Erythroblast (primary cell): ENCODE data around the gene WNT3A.

Experiments
- GATA1 ChIP-seq: IDR thresholded peaks from 2 replicates; pipeline ENCODE4 v1.6.1; 2011; ENCODE audit warnings: low read depth, mild to moderate bottlenecking, control low read depth, low read length, moderate library complexity
- POLR2A ChIP-seq: IDR thresholded peaks from 2 replicates; pipeline ENCODE4 v1.6.1; 2011; ENCODE audit warnings: mild to moderate bottlenecking, low read length

DNA sequence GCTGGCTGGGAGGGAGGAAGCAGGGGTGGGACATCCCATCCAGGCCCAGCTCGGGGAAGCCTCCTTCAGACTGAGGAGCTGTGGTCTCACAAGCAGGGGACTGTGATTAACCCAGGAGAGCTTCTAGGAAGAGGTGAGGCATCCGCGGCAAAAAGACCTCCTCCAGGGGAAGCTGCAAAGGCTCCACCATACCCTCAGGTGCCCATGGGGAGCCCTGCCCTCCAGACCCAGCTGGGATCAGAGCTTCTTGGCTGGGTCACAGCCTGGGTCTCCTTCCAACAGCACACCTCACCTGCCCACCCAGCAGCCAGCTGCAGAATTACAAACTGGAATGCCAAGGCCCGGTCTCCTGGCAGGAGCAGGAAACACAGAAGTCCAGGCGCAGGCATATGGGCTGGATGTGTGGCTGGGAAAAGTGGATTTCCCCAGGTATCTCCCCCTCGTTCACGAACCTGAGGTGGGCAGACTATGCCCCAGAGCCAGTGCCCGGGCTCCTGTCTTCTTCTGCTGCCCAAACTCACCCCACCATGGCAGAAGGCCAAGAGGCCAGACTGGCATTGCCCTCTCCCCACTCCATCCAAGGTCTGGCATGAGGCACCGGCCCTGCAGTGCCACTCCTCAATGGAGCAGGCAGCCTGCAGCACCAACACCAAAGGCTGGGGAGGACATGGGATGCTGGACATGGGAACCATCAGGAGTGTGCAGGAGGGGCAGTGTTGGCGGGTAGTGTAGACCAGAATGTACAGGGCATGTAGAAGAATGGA is 60.3 kb downstream of the WNT3A start:
- TF ChIP-seq POLR2A: no peak
- TF ChIP-seq GATA1: no peak
